ENCODE measurements around the gene BEGAIN. TPM values are rescaled to one million over a fixed set of nuclear protein-coding genes. Genes with fewer than 3 reads are reported as not detected.

BEGAIN gene
- total RNA-seq, 1 experiment from 2014 or later, result 0.54 TPM

GRCh38 chr14:100500128-100500527, 87.1 kb downstream of the BEGAIN start:
- DNase-seq, result no peak
- POLR2A ChIA-PET, result no interaction called here
- Mint-ChIP-seq H3K27me3 (ENCODE audit: insufficient read depth, unreplicated experiment) (peaks cover 2% of the 10 kb centered on the region), H3K9me3 (ENCODE audit: unreplicated experiment) (peaks cover 13% of the 10 kb centered on the region), H3K4me1 (ENCODE audit: low read depth, unreplicated experiment) (no peaks in the 10 kb centered on the region), H3K27ac (ENCODE audit: unreplicated experiment) (no peak overlapping the region), H3K4me3 (ENCODE audit: unreplicated experiment) (no peak overlapping the region), H3K36me3 (ENCODE audit: insufficient read depth, unreplicated experiment) (peaks cover 4% of the 10 kb centered on the region)
- TF ChIP-seq, protein P1, sequence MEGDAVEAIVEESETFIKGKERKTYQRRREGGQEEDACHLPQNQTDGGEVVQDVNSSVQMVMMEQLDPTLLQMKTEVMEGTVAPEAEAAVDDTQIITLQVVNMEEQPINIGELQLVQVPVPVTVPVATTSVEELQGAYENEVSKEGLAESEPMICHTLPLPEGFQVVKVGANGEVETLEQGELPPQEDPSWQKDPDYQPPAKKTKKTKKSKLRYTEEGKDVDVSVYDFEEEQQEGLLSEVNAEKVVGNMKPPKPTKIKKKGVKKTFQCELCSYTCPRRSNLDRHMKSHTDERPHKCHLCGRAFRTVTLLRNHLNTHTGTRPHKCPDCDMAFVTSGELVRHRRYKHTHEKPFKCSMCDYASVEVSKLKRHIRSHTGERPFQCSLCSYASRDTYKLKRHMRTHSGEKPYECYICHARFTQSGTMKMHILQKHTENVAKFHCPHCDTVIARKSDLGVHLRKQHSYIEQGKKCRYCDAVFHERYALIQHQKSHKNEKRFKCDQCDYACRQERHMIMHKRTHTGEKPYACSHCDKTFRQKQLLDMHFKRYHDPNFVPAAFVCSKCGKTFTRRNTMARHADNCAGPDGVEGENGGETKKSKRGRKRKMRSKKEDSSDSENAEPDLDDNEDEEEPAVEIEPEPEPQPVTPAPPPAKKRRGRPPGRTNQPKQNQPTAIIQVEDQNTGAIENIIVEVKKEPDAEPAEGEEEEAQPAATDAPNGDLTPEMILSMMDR (IDR thresholded peaks at IDR 0.05; ENCODE audit: insufficient read depth in 1 of 2, low read depth in 1 of 2, low read length in 1 of 2, severe bottlenecking in 1 of 2, unreplicated experiment in 1 of 2), result no peak
- no peaks in the 10 kb centered on the region for H3K9me3 ChIP-seq
- no peaks in the 10 kb centered on the region for H3K4me1 ChIP-seq
- H3K27me3 ChIP-seq (replicated peaks; ENCODE audit: control insufficient read depth, insufficient read depth, low read length), result no peaks in the 10 kb centered on the region
- no peaks in the 10 kb centered on the region for H3K36me3 ChIP-seq (ENCODE audit: control insufficient read depth, insufficient read depth, low read length)
- no peak overlapping the region for H3K4me3 ChIP-seq (ENCODE audit: low read depth, low read length)
- intact Hi-C loops (cut with micrococcal nuclease; ENCODE audit: unreplicated experiment), result no loop called here
- CTCF ChIA-PET, result interaction anchor here (0.6 kb wide), 1 partner anchor 897 kb away, joined by 5 read pairs; no protein-coding TSS in a partner anchor
- BruUV-seq (replicated peaks), result no TSS peak

- H3K27ac Mint-ChIP-seq (ENCODE audit: unreplicated experiment), result no peak overlapping the region
- ChIA-PET POLR2A (no interaction called here), CTCF (no interaction called here)
- Histone ChIP-seq H3K36me3 (ENCODE audit: control insufficient read depth, insufficient read depth, low read length) (no peaks in the 10 kb centered on the region), H3K27me3 (replicated peaks; ENCODE audit: control insufficient read depth, insufficient read depth, low read length) (no peaks in the 10 kb centered on the region), H3K4me1 (no peaks in the 10 kb centered on the region), H3K9me3 (no peaks in the 10 kb centered on the region), H3K4me3 (ENCODE audit: low read depth, low read length) (no peak overlapping the region)
- no peak for DNase-seq
- no peaks in the 10 kb centered on the region for H3K27me3 Mint-ChIP-seq (ENCODE audit: insufficient read depth, unreplicated experiment)
- intact Hi-C loops (cut with micrococcal nuclease; ENCODE audit: unreplicated experiment), result no loop called here
- H3K4me3 Mint-ChIP-seq (ENCODE audit: unreplicated experiment), result no peak overlapping the region
- H3K4me1 Mint-ChIP-seq (ENCODE audit: low read depth, unreplicated experiment), result no peaks in the 10 kb centered on the region
- H3K9me3 Mint-ChIP-seq (ENCODE audit: unreplicated experiment), result no peaks in the 10 kb centered on the region
- TF ChIP-seq, protein P1 (IDR thresholded peaks at IDR 0.05; ENCODE audit: insufficient read depth in 1 of 2, low read depth in 1 of 2, low read length in 1 of 2, severe bottlenecking in 1 of 2, unreplicated experiment in 1 of 2), result no peak
- BruUV-seq (replicated peaks), result no TSS peak
- H3K36me3 Mint-ChIP-seq (ENCODE audit: insufficient read depth, unreplicated experiment), result peaks cover 4% of the 10 kb centered on the region
Measured at GRCh38 chr14:100498068-100498467, 89.1 kb downstream of the BEGAIN start.

DNA sequence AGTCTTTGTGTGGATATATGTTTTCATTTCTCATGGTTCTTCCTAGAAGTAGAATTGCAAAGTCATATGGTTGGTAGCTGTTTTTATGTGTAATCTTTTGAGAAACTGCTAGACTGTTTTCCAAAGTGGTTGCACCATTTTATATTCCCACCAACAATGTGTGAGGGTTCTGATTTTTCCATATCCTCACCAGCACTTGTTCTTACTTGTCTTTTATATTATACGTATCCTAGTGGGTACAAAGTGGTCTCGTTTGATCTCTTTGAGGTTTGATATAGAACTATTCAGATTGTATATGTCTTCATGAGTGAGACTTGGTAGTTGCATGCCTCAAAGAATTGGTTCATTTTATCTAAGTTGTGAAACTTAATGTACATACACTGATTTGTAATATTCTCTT, 91.3 kb downstream of the BEGAIN start:
- Histone ChIP-seq H3K4me1 (no peaks in the 10 kb centered on the region), H3K27me3 (replicated peaks; ENCODE audit: control insufficient read depth, insufficient read depth, low read length) (no peaks in the 10 kb centered on the region), H3K36me3 (ENCODE audit: control insufficient read depth, insufficient read depth, low read length) (no peaks in the 10 kb centered on the region), H3K4me3 (ENCODE audit: low read depth, low read length) (no peak overlapping the region), H3K9me3 (no peaks in the 10 kb centered on the region)
- no TSS peak for BruUV-seq (replicated peaks)
- no peak for DNase-seq
- H3K4me1 Mint-ChIP-seq (ENCODE audit: low read depth, unreplicated experiment), result no peaks in the 10 kb centered on the region
- no peak overlapping the region for H3K27ac Mint-ChIP-seq (ENCODE audit: unreplicated experiment)
- no peaks in the 10 kb centered on the region for H3K9me3 Mint-ChIP-seq (ENCODE audit: unreplicated experiment)
- H3K36me3 Mint-ChIP-seq (ENCODE audit: insufficient read depth, unreplicated experiment), result peaks cover 4% of the 10 kb centered on the region
- ChIA-PET POLR2A (no interaction called here), CTCF (no interaction called here)
- intact Hi-C loops (cut with micrococcal nuclease; ENCODE audit: unreplicated experiment), result no loop called here
- TF ChIP-seq, protein P1 (IDR thresholded peaks at IDR 0.05; ENCODE audit: insufficient read depth in 1 of 2, low read depth in 1 of 2, low read length in 1 of 2, severe bottlenecking in 1 of 2, unreplicated experiment in 1 of 2), result no peak
- no peak overlapping the region for H3K4me3 Mint-ChIP-seq (ENCODE audit: unreplicated experiment)
- no peaks in the 10 kb centered on the region for H3K27me3 Mint-ChIP-seq (ENCODE audit: insufficient read depth, unreplicated experiment)
